ENCODE measurements around the gene THAP3.

GRCh38 chr1:6657138-6657537 is 32.5 kb downstream of the THAP3 start:
- TF ChIP-seq, protein P1, sequence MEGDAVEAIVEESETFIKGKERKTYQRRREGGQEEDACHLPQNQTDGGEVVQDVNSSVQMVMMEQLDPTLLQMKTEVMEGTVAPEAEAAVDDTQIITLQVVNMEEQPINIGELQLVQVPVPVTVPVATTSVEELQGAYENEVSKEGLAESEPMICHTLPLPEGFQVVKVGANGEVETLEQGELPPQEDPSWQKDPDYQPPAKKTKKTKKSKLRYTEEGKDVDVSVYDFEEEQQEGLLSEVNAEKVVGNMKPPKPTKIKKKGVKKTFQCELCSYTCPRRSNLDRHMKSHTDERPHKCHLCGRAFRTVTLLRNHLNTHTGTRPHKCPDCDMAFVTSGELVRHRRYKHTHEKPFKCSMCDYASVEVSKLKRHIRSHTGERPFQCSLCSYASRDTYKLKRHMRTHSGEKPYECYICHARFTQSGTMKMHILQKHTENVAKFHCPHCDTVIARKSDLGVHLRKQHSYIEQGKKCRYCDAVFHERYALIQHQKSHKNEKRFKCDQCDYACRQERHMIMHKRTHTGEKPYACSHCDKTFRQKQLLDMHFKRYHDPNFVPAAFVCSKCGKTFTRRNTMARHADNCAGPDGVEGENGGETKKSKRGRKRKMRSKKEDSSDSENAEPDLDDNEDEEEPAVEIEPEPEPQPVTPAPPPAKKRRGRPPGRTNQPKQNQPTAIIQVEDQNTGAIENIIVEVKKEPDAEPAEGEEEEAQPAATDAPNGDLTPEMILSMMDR (IDR thresholded peaks at IDR 0.05; ENCODE audit: poor library complexity, severe bottlenecking): no peak
- no peak for TF ChIP-seq EP300 (conservative IDR thresholded peaks at IDR 0.05; ENCODE audit: poor library complexity, severe bottlenecking)
- TF ChIP-seq SMC3 (conservative IDR thresholded peaks at IDR 0.05; ENCODE audit: poor library complexity): no peak
- TF ChIP-seq, protein P2, sequence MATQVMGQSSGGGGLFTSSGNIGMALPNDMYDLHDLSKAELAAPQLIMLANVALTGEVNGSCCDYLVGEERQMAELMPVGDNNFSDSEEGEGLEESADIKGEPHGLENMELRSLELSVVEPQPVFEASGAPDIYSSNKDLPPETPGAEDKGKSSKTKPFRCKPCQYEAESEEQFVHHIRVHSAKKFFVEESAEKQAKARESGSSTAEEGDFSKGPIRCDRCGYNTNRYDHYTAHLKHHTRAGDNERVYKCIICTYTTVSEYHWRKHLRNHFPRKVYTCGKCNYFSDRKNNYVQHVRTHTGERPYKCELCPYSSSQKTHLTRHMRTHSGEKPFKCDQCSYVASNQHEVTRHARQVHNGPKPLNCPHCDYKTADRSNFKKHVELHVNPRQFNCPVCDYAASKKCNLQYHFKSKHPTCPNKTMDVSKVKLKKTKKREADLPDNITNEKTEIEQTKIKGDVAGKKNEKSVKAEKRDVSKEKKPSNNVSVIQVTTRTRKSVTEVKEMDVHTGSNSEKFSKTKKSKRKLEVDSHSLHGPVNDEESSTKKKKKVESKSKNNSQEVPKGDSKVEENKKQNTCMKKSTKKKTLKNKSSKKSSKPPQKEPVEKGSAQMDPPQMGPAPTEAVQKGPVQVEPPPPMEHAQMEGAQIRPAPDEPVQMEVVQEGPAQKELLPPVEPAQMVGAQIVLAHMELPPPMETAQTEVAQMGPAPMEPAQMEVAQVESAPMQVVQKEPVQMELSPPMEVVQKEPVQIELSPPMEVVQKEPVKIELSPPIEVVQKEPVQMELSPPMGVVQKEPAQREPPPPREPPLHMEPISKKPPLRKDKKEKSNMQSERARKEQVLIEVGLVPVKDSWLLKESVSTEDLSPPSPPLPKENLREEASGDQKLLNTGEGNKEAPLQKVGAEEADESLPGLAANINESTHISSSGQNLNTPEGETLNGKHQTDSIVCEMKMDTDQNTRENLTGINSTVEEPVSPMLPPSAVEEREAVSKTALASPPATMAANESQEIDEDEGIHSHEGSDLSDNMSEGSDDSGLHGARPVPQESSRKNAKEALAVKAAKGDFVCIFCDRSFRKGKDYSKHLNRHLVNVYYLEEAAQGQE (IDR thresholded peaks at IDR 0.05; ENCODE audit: borderline replicate concordance): no peak
- no peak for TF ChIP-seq EZH2 (IDR thresholded peaks at IDR 0.05; ENCODE audit: borderline replicate concordance, insufficient read depth, low read length, poor library complexity, severe bottlenecking)
